ENCODE results near the gene NXPE4.

NXPE4 gene

GRCh38 chr11:114559425-114560310 lies 35.9 kb downstream of the NXPE4 start, which contains the start of gene NXPE1:
Gene NXPE1 (minus strand): TSS chr11:114559881. CDS start chr11:114551201, 8,680 bp downstream.
- no peak for DNase-seq (ENCODE audit: low spot score)

- no peak for DNase-seq (ENCODE audit: low spot score)
Measured at GRCh38 chr11:114556135-114556534, 39.5 kb downstream of the NXPE4 start.

- DNase-seq (ENCODE audit: low spot score), result no peak
Measured at GRCh38 chr11:114553642-114554041, 41.9 kb downstream of the NXPE4 start.

DNA sequence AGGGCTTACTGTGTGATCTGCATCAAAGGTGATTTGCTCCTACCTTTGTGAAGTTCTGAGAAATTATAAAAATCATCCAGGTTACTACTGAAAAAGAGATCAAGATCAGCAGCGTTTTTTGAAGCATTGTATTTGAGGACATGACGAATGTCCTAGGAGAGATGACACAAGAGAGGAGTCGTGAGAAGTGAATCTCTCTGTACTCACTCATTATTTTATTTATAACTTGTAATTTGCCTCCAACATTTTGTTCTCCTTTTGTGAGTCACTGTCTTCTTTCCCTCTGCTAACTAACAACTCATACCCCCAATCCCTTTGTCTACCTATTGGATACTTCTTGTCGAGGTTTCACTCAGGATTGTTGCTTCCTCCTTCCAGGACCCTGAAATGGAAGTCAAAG lies 44.5 kb downstream of the NXPE4 start:
- DNase-seq (ENCODE audit: low spot score), result no peak

DNA sequence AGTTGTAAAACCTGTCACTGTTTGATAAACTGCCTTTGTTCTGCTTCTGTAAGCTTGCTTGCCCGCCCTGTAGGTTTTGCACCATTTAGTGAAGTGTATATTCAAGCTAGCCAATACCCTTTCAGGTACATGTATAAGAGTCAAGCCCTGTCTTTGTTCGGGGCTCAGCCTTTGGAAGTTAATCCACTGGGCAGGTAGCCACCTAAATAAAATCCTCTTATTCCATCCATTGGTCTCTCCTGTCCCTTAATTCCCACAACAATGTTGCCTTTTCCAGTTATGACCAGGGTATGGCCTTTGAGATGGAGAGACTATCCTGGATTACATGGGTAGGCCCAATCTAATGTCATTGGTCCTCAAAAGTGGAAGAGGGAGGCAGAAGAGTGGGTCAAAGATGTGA lies 69.9 kb downstream of the NXPE4 start:
- no peak for DNase-seq (ENCODE audit: low spot score)

DNA sequence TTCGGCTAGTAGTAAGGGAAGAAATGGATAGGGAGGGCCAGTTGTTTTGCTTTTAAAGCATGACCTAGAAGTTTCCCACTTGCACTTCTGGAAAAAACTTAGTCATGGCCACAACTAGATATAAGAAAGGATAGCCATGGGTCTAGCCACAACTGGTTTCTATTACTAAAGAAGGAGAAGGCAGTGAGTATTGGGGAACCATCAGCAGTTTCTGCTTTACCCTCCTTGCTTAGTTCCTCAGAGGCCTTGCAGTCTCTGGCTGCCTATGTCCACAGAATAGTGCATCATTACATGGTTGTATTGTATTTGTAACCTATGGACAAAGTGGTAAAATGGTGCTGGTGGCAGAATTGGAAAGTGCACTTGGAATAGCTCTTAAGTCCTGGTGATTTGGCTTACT lies 71.5 kb downstream of the NXPE4 start:
- no peak for DNase-seq (ENCODE audit: low spot score)

DNA sequence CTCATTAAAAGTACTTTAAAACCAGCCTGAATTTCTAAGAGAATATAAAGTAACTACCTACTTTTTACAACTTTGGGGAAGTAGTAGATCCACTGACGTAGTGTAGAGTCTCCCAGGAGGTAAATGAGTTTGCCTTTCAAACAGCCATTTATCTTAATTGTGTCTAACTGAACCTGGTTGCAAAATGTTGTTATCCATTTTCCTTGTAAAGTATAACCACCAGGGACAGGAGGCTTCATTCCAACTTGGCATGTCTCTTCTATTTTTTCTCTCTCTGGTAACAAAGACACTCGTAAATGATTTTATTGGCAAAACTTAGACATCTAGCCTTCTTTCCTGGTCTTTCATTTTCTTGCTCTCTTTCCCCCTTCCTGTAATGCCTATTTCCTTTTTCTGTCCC lies 72.8 kb downstream of the NXPE4 start:
- no peak for DNase-seq (ENCODE audit: low spot score)

Measured in GM03348 (cell line).